ENCODE data around the gene FAM174B.

Gene FAM174B

GRCh38 chr15:92601592-92602266 is 53.8 kb downstream of the FAM174B start:
- DNase-seq (ENCODE audit: low read depth in 2 of 2): no peak

- DNase-seq (ENCODE audit: low read depth in 2 of 2): no peak
Measured at GRCh38 chr15:92600856-92601255, 54.7 kb downstream of the FAM174B start.

GRCh38 chr15:92599394-92599970 is 56.1 kb downstream of the FAM174B start:
- DNase-seq (ENCODE audit: low read depth in 2 of 2): no peak

GRCh38 chr15:92597548-92597947 is 58.0 kb downstream of the FAM174B start:
- no peak for DNase-seq (ENCODE audit: low read depth in 2 of 2)

- DNase-seq (ENCODE audit: low read depth in 2 of 2): no peak
Measured at GRCh38 chr15:92596623-92597022, 59.0 kb downstream of the FAM174B start.

GRCh38 chr15:92595506-92596381 is 59.8 kb downstream of the FAM174B start:
- DNase-seq (ENCODE audit: low read depth in 2 of 2): no peak

- no peak for DNase-seq (ENCODE audit: low read depth in 2 of 2)
Measured at GRCh38 chr15:92591275-92591674, 64.3 kb downstream of the FAM174B start.

- DNase-seq (ENCODE audit: low read depth in 2 of 2): no peak
Measured at GRCh38 chr15:92586966-92587365, 68.6 kb downstream of the FAM174B start.

- DNase-seq (ENCODE audit: low read depth in 2 of 2): no peak
Measured at GRCh38 chr15:92586383-92586942, 69.1 kb downstream of the FAM174B start.

- DNase-seq (ENCODE audit: low read depth in 2 of 2): no peak
Measured at GRCh38 chr15:92584105-92584504, 71.5 kb downstream of the FAM174B start.

- DNase-seq (ENCODE audit: low read depth in 2 of 2): no peak
Measured at GRCh38 chr15:92583096-92584034, 72.2 kb downstream of the FAM174B start.

GRCh38 chr15:92582206-92582605 is 73.4 kb downstream of the FAM174B start:
- no peak for DNase-seq (ENCODE audit: low read depth in 2 of 2)

GRCh38 chr15:92580933-92581445 is 74.6 kb downstream of the FAM174B start:
- DNase-seq (ENCODE audit: low read depth in 2 of 2): no peak

- no peak for DNase-seq (ENCODE audit: low read depth in 2 of 2)
Measured at GRCh38 chr15:92580521-92580920, 75.1 kb downstream of the FAM174B start.

- no peak for DNase-seq (ENCODE audit: low read depth in 2 of 2)
Measured at GRCh38 chr15:92579931-92580470, 75.6 kb downstream of the FAM174B start.

GRCh38 chr15:92579486-92579885 is 76.1 kb downstream of the FAM174B start:
- DNase-seq (ENCODE audit: low read depth in 2 of 2): no peak

GRCh38 chr15:92578096-92578835 is 77.3 kb downstream of the FAM174B start:
- no peak for DNase-seq (ENCODE audit: low read depth in 2 of 2)

- DNase-seq (ENCODE audit: low read depth in 2 of 2): no peak
Measured at GRCh38 chr15:92576597-92577200, 78.9 kb downstream of the FAM174B start.

GRCh38 chr15:92574566-92574965 is 81.0 kb downstream of the FAM174B start:
- DNase-seq (ENCODE audit: low read depth in 2 of 2): no peak

GRCh38 chr15:92574161-92574560 is 81.4 kb downstream of the FAM174B start:
- no peak for DNase-seq (ENCODE audit: low read depth in 2 of 2)

All from activated CD4-positive, alpha-beta T cell treated with anti-CD3 and anti-CD28 coated beads for 24 hours (primary cell).